GM12875 (cell line): Measurements from ENCODE around the gene CENPI.

Experiments
- H3K4me3 ChIP-seq: one replicate; pipeline ENCODE4 v1.5.1; 2011; ENCODE audit warnings: low read depth, low read length, control low read depth
- CTCF ChIP-seq: IDR thresholded peaks from 2 replicates; pipeline ENCODE4 v1.5.1; 2011; ENCODE audit warnings: low read depth, mild to moderate bottlenecking, control low read depth, inconsistent platforms, low read length, moderate library complexity, borderline replicate concordance; ENCODE audit not compliant: insufficient read depth

CENPI gene

GRCh38 chrX:101117701-101118100 lies 19.7 kb downstream of the CENPI start:
- H3K4me3 ChIP-seq: no peak overlapping the region
- no peak for TF ChIP-seq CTCF

- H3K4me3 ChIP-seq: no peak overlapping the region
- no peak for TF ChIP-seq CTCF
These were observed 38.2 kb downstream of the CENPI start for GRCh38 chrX:101136235-101136634.
